Activated T-helper 2 cell treated with anti-CD3 and anti-CD28 coated beads, Interferon-gamma antibody, Interleukin-2, Interleukin-4, amounts not matched to agents 10 μg/mL and 5 μg/mL and 100 μg/mL, durations not matched to agents 14 hours and 24 hours and 36 hours (primary cell): ENCODE results near the gene LGALS3. TPM values are rescaled to one million over a fixed set of nuclear protein-coding genes. Genes with fewer than 3 reads are reported as not detected.

Source experiments
- DNase-seq: peaks from one replicate; pipeline ENCODE4 v3.0.0; 2021; ENCODE audit warnings: low spot score
- H3K27ac Mint-ChIP-seq: one replicate; pipeline ENCODE4 v1.8.0; 2021; ENCODE audit warnings: mixed read lengths
- H3K27me3 Mint-ChIP-seq: one replicate; pipeline ENCODE4 v1.8.0; 2021; ENCODE audit warnings: low read depth, mixed read lengths
- H3K36me3 Mint-ChIP-seq: one replicate; pipeline ENCODE4 v1.8.0; 2021; ENCODE audit warnings: low read depth, mixed read lengths
- H3K4me1 Mint-ChIP-seq: one replicate; pipeline ENCODE4 v1.8.0; 2021; ENCODE audit warnings: low read depth, mixed read lengths
- H3K4me3 Mint-ChIP-seq: one replicate; pipeline ENCODE4 v1.8.0; 2021; ENCODE audit warnings: low read depth, mild to moderate bottlenecking, moderate library complexity, mixed read lengths
- H3K9me3 Mint-ChIP-seq: one replicate; pipeline ENCODE4 v1.8.0; 2021; ENCODE audit warnings: mixed read lengths
- intact Hi-C: fragments of 100-400 bp; cut with micrococcal nuclease; formaldehyde crosslinking; loops from one replicate; pipeline ENCODE4 v1.15.1; 2023
- total RNA-seq: library from RNA; stranded (reverse); gene quantifications from 2 replicates; pipeline ENCODE4 v1.2.3, GENCODE V29; 2022

Gene LGALS3
- total RNA-seq, 1 donor from 2014 or later, result 14.8 TPM

GRCh38 chr14:55190906-55191202 lies 61.8 kb downstream of the LGALS3 start:
- H3K4me3 Mint-ChIP-seq, result peak overlapping the region; percentile 95
- peaks cover 36% of the 10 kb centered on the region for H3K4me1 Mint-ChIP-seq
- no peaks in the 10 kb centered on the region for H3K9me3 Mint-ChIP-seq
- no peaks in the 10 kb centered on the region for H3K27me3 Mint-ChIP-seq
- H3K36me3 Mint-ChIP-seq, result peaks cover 24% of the 10 kb centered on the region
- intact Hi-C loops, result loop anchor here (1.0 to 2.0 kb wide), 3 partner anchors 60 to 272 kb away; partner anchors contain the start of gene FBXO34
- H3K27ac Mint-ChIP-seq, result peak overlapping the region; percentile 88
- DNase-seq, result no peak

- H3K4me1 Mint-ChIP-seq, result peaks cover 35% of the 10 kb centered on the region
- no peaks in the 10 kb centered on the region for H3K9me3 Mint-ChIP-seq
- H3K36me3 Mint-ChIP-seq, result peaks cover 21% of the 10 kb centered on the region
- peak within 1 kb of the TSS; percentile 95 for H3K4me3 Mint-ChIP-seq
- H3K27me3 Mint-ChIP-seq, result peaks cover 4% of the 10 kb centered on the region
- intact Hi-C loops, result loop anchor here (1.0 to 2.0 kb wide), 3 partner anchors 61 to 272 kb away; partner anchors contain the start of gene FBXO34
- H3K27ac Mint-ChIP-seq, result peak within 1 kb of the TSS; percentile 88
- DNase-seq, result peak; percentile 93
Measured at GRCh38 chr14:55191203-55192053, 62.4 kb downstream of the LGALS3 start, which contains the start of gene DLGAP5. TSS of gene DLGAP5 (minus strand) at chr14:55191585. CDS start at chr14:55189179, 2,406 bp downstream.

DNA sequence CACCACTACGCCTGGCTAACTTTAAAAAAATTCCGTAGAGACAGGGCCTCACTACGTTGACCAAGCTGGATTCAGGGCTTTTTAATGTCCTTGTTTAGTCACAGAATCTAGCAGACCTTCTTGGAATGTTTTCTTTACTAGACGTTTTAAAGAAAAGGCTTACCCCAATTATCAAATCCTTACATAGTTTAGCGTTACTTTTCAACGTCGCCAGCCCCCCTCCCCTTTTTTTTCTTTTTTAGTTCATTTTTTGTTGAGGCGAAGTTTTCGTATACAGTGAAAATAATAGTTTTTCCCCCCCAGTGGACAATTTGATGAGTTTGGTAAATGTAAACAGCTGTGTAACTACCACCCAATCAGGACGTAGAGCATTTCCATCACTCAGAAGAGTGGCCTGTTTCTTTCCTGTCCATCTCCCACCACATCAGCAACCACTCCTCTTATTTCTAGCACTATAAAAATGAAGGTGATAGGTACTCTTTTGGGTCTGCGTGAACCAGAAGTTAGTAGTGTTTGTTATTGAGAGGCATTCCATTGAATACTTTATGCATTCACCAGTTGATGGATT lies 63.1 kb downstream of the LGALS3 start:
- peaks cover 14% of the 10 kb centered on the region for H3K36me3 Mint-ChIP-seq
- H3K9me3 Mint-ChIP-seq, result no peaks in the 10 kb centered on the region
- no peak for DNase-seq
- intact Hi-C loops, result no loop called here
- H3K4me1 Mint-ChIP-seq, result peaks cover 33% of the 10 kb centered on the region
- peaks cover 5% of the 10 kb centered on the region for H3K27me3 Mint-ChIP-seq
- H3K27ac Mint-ChIP-seq, result peak overlapping the region; percentile 44
- H3K4me3 Mint-ChIP-seq, result peak overlapping the region; percentile 95

DNA sequence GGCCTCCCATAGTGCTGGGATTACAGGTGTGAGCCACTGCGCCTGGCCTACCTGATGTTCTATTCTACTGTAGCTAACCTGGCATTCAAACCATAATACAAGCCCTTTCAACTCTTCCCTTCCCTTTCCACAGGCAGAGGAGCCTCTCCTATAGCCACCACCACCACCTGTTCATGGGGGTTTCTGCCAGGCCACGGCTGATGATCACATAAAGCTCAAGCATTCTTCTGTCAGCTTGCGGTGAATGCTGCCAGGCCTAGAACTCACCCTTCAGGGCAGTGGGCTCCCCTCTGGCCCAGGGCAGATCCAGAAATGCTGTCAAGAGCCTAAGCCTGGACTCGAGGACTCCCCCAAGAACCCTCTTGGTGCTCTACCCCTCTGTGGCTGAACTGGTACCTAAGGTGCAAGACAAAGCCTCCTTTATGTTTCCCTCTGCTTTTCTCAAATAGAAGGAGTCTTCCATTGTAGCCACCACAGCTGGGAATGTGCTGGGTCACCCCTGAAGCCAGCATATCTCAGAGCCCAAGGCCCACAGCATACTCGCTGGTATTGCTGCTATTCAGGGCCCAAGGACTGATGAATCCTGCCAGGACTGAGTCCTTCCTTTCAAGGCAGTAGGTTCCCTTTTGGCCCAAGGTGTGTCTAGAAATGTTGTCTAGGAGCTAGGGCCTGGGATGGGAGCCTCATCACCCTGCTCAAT lies 65.8 kb downstream of the LGALS3 start:
- intact Hi-C loops, result no loop called here
- peaks cover 16% of the 10 kb centered on the region for H3K27me3 Mint-ChIP-seq
- H3K9me3 Mint-ChIP-seq, result no peaks in the 10 kb centered on the region
- peaks cover 4% of the 10 kb centered on the region for H3K36me3 Mint-ChIP-seq
- peaks cover 19% of the 10 kb centered on the region for H3K4me1 Mint-ChIP-seq
- H3K27ac Mint-ChIP-seq, result no peak overlapping the region
- H3K4me3 Mint-ChIP-seq, result no peak overlapping the region
- DNase-seq, result no peak

Other genes starting within 250 kb of the LGALS3 start
- gene GCH1, start 226.4 kb upstream of the LGALS3 start, total RNA-seq, result 51.4 and 52.5 TPM in 2 replicates
- 50.3 and 51.3 TPM in 2 replicates for gene WDHD1, start 102.2 kb upstream of the LGALS3 start, total RNA-seq
- 35.1 and 37.4 TPM in 2 replicates for gene SOCS4, start 102.0 kb upstream of the LGALS3 start, total RNA-seq
- 145 and 148 TPM in 2 replicates for gene MAPK1IP1L, start 77.6 kb upstream of the LGALS3 start, total RNA-seq
- gene DLGAP5, start 62.3 kb downstream of the LGALS3 start, total RNA-seq, result 41.9 and 46.0 TPM in 2 replicates
- gene FBXO34, start 142.2 kb downstream of the LGALS3 start, total RNA-seq, result 19.7 and 23.0 TPM in 2 replicates